ENCODE results near the gene VAV3.

The VAV3 gene

DNA sequence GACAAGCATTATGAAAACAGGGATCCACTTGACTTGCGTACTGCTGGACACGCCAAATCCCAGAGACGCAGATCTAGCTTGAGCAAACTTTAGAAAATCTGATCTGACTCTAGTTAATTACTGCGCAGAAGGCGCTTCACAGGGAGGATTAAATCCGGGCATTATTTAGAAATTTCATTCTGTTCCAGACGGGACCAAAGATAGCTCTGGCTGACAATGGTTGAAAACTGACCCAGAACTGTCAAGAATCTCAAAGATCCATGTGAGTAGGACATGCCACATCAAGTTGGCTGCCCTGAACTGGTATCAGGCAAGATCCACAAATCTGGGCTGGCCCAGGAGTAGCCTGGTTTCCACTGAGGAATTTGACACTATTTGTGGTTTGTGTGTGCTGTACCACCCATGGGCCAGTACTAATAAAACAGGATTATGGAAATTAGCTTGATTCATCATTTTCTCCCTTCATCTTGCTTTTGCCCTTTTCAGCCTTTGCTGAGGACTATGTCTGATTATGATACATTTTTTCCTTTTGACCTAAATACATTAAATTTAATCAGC is 171.0 kb downstream of the VAV3 start:
- Mint-ChIP-seq H3K27ac (no peak overlapping the region), H3K4me3 (no peak overlapping the region), H3K4me1 (no peaks in the 10 kb centered on the region), H3K9me3 (no peaks in the 10 kb centered on the region), H3K36me3 (ENCODE audit: low read depth) (no peaks in the 10 kb centered on the region), H3K27me3 (ENCODE audit: low read depth, poor library complexity) (peaks cover 4% of the 10 kb centered on the region)
- DNase-seq: no peak
- TF ChIP-seq, protein P1, sequence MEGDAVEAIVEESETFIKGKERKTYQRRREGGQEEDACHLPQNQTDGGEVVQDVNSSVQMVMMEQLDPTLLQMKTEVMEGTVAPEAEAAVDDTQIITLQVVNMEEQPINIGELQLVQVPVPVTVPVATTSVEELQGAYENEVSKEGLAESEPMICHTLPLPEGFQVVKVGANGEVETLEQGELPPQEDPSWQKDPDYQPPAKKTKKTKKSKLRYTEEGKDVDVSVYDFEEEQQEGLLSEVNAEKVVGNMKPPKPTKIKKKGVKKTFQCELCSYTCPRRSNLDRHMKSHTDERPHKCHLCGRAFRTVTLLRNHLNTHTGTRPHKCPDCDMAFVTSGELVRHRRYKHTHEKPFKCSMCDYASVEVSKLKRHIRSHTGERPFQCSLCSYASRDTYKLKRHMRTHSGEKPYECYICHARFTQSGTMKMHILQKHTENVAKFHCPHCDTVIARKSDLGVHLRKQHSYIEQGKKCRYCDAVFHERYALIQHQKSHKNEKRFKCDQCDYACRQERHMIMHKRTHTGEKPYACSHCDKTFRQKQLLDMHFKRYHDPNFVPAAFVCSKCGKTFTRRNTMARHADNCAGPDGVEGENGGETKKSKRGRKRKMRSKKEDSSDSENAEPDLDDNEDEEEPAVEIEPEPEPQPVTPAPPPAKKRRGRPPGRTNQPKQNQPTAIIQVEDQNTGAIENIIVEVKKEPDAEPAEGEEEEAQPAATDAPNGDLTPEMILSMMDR (IDR thresholded peaks at IDR 0.05): no peak

DNA sequence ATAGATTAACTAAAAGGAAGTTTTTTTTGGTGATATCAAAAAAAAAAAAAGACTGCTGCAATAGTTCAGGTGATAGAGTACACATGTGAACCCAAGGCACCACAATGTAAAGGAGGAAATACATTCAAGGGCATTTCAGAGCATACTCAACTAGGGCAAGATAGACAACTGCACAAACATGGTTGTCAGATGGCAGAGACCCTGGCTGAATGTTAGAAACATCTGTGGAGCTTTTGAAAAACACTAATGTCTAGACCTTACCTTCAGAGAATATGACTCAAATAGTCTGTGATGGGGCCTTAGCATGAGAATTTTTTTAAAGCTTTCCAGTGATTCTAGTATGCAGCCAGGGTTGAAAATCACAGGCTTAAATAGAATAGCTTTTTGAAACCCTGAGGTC is 173.6 kb downstream of the VAV3 start:
- H3K4me3 Mint-ChIP-seq: no peak overlapping the region
- TF ChIP-seq, protein P1 (IDR thresholded peaks at IDR 0.05): no peak
- H3K27ac Mint-ChIP-seq: no peak overlapping the region
- no peaks in the 10 kb centered on the region for H3K36me3 Mint-ChIP-seq (ENCODE audit: low read depth)
- H3K27me3 Mint-ChIP-seq (ENCODE audit: low read depth, poor library complexity): peaks cover 4% of the 10 kb centered on the region
- no peak for DNase-seq
- no peaks in the 10 kb centered on the region for H3K9me3 Mint-ChIP-seq
- no peaks in the 10 kb centered on the region for H3K4me1 Mint-ChIP-seq

DNA sequence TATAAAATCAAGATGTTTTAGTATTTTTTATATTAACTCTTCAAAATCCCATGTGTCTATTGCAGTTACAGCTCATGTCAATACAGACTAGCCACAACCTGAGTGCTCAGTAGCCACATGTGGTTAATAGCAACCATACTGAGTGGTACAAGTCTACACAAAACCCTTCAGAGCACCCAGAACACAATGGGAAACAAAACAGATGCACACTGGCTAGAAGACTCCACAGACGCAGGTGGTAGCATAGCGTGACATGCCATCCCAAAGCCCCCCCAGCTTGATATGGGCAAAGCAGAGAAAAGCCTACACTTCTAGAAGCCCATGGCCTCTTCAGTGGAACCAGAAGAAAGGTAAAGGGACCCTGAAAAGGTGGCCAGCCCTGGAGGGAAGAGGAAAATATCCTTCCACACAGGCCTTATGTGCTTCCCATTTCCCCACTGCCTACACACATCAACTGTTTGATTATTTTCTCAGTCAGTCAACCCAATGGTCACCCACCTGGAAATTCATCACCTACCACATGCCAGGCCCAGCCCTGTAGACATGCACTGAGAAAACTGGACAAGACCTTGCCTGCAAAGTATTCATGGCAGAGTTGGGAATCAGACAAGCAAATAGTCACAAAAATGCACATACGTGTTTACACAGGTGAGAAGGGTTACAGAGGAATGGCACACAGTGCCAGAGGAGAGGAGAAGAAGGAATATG is 175.0 kb downstream of the VAV3 start:
- Mint-ChIP-seq H3K27ac (no peak overlapping the region), H3K4me3 (no peak overlapping the region), H3K36me3 (ENCODE audit: low read depth) (no peaks in the 10 kb centered on the region), H3K4me1 (no peaks in the 10 kb centered on the region), H3K27me3 (ENCODE audit: low read depth, poor library complexity) (peaks cover 4% of the 10 kb centered on the region), H3K9me3 (no peaks in the 10 kb centered on the region)
- no peak for DNase-seq
- TF ChIP-seq, protein P1 (IDR thresholded peaks at IDR 0.05): no peak

DNA sequence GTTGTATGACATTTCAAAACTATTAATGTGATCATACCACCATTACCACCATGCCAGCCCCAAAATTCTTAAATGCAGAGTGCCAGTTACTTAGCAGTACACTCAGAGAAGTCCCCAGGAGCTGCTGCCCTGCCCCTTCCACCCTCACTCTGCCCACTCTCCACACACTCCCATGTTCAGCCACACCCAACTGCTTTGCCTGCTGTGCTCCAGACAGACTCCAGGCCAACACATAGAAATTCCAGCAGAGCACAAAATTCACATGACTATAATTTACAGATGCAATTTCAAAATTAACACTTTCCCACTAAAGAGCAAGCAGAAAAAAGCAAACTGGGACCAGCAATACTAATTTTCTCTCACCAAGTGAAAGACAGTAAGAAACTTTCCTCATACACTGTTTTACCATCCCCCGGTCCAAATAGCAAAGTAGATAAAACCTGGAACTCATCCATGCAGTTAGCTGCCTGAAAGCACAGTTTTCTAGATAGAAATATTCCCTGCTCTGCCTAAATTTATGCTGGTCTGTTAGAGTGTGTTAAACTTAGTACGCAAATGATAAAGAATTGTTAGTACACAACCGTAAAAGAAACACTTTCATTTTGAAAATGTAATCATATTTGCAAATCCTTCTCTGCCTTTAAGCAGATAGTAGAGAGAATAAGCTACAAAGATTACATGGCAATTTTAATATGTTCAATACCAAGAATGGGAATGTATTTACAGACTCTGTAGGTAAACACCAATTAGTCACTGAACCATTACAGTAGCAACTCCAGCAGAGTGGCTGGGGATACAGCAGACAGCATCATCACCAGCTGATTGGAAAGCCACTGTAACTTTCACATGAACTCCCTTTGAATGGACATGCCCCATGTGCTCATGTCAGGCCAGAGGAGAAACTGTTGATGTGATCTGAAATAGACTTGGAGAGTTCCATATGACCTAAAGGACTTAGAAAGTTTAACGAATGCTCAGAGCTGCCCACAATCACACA is 176.5 kb downstream of the VAV3 start:
- Mint-ChIP-seq H3K27me3 (ENCODE audit: low read depth, poor library complexity) (peaks cover 4% of the 10 kb centered on the region), H3K36me3 (ENCODE audit: low read depth) (no peaks in the 10 kb centered on the region), H3K9me3 (no peaks in the 10 kb centered on the region), H3K4me3 (no peak overlapping the region), H3K27ac (no peak overlapping the region), H3K4me1 (no peaks in the 10 kb centered on the region)
- no peak for DNase-seq
- TF ChIP-seq, protein P1 (IDR thresholded peaks at IDR 0.05): no peak

DNA sequence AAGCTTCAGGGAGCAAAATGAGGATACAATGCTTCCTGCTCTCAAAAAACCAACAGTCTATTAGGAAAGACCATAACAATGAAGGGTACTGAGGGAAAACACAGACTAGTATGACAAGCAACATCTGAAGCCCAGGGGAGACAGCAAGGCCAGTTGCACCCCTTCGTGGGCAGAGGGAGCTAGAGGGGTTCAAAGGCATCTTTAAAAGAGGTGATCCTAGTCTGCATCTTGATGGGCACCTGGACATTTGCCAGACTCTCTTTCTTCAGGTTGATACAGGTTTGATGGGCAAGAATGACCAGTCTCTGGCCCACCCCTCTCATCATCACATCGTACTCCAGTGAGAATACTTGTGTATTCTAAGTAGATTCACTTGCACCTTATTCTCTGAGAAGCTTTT is 177.7 kb downstream of the VAV3 start:
- TF ChIP-seq, protein P1 (IDR thresholded peaks at IDR 0.05): no peak
- H3K27me3 Mint-ChIP-seq (ENCODE audit: low read depth, poor library complexity): peaks cover 4% of the 10 kb centered on the region
- no peak for DNase-seq
- H3K9me3 Mint-ChIP-seq: no peaks in the 10 kb centered on the region
- H3K27ac Mint-ChIP-seq: peak overlapping the region; percentile 4
- no peak overlapping the region for H3K4me3 Mint-ChIP-seq
- no peaks in the 10 kb centered on the region for H3K36me3 Mint-ChIP-seq (ENCODE audit: low read depth)
- H3K4me1 Mint-ChIP-seq: no peaks in the 10 kb centered on the region
